GM19455 (cell line): Measurements from ENCODE around the gene MAD1L1.
"Not testable (repeated sequence)": the region's sequence is repeated elsewhere in the genome, so short reads cannot be mapped to it uniquely, and the experiment has no call there.

Source experiments
- ATAC-seq: cut with Tn5 transposase; IDR thresholded peaks from one replicate; pipeline ENCODE4 v1.9.1; 2021; ENCODE audit not compliant: unreplicated experiment

Gene MAD1L1

DNA sequence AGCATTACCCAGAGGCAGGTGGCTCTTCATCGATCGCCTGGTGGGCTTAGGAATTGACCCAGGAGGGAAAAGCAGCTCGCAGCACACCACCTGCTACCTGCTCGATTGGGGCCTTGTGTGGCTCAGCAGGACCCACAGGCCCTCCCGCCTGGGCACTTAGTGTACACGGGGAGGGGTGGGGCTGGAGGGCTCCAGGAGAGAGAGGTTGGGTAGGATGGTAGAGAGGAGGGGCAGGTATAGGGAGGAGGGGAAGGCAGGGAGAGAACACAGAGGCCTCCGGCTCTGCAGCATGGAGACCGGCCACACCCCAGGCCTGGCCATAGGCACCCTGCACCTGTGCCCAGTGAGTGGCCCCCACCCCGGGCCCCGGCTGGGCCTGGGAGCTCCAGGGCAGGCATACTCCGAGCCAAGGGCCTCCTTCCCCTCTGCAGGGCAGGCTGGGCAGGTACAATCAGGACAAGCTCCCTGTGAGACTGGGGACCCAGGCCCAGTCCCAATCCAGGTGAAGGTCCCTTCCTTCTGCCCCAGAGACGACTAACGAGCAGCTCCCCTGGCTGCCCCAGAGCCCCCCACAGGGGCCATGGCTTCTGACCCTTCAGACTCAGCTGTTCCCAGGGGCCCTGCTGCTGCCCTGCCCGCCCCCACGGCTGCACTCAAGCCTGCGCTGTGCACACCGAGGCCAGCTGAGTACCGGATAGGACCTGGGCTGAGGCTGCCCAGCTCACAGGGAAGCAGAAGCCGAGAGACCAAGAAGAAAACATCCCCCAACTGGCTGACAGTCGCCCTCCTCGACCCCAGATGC is 358.0 kb downstream of the MAD1L1 start:
- not testable (repeated sequence) for ATAC-seq

DNA sequence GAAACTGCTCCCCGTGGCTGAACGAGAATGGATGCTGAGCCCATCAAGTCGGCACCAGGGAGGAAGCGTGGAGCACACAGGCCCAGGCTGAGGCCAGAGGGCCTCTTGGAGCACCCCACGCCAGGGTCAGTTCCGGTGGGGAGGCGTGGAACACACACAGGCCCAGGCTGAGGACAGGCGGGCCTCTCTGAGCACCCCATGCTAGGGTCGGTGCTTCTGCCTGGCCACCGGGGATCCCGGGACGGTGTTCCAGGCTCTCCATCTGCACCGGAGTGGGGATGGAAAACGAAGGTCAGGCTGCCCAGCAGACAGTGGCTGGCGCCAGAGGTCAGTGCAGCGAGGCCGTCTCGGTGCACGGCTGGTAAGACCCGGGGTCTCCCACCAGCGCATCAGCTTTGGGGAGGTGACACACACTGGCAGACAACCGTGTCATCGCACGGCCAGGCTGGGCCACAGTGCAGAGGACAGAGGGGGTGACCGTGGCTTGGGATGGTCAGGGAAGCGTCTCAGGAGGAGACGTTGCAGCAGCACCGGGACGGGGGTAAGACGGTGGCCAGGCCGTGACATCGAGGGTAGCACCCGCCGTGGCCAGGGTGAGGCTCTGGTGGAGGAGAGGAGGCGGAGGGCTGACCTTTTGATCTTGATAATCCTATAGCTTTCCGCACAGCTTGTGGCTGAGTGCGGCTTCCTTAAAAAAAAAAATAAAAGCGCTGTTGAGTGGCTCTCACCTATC is 358.7 kb downstream of the MAD1L1 start:
- no peak for ATAC-seq

DNA sequence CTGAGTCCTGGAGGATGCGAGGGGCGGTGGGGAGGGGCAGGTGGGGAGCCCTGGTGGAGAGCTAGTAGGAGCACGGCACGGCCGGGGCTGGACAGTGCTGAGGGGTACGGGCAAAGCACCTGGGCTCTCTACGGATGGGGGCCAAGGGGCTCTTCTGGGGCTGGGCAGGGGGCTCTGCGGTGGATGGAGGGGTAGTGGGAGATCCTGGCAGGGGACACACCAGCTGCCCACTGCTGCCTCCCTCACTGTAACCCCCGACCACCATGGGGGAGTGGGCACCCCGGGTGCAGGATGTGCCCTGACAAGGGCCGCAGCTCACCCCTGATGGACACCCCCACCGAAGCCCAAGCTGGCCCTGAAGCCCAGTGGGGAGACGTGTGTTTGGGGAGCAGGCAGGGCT is 359.3 kb downstream of the MAD1L1 start:
- no peak for ATAC-seq

DNA sequence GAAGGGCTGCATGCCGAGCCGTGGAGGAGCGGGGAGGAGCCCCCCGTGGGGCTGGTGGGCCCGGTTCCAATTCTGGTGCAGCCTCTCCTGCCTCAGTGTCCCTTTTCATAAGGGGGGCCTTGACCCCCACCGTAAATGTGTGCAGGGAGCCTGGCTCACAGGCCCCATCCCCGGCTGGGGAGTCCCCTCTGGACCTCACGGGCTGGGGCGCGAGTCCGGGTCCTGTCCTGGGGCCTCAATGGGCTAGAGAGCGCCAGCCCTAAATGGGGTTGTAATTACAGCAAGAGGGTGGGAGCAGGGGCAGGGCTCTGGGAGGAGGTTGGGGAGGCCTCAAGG is 359.7 kb downstream of the MAD1L1 start:
- no peak for ATAC-seq

DNA sequence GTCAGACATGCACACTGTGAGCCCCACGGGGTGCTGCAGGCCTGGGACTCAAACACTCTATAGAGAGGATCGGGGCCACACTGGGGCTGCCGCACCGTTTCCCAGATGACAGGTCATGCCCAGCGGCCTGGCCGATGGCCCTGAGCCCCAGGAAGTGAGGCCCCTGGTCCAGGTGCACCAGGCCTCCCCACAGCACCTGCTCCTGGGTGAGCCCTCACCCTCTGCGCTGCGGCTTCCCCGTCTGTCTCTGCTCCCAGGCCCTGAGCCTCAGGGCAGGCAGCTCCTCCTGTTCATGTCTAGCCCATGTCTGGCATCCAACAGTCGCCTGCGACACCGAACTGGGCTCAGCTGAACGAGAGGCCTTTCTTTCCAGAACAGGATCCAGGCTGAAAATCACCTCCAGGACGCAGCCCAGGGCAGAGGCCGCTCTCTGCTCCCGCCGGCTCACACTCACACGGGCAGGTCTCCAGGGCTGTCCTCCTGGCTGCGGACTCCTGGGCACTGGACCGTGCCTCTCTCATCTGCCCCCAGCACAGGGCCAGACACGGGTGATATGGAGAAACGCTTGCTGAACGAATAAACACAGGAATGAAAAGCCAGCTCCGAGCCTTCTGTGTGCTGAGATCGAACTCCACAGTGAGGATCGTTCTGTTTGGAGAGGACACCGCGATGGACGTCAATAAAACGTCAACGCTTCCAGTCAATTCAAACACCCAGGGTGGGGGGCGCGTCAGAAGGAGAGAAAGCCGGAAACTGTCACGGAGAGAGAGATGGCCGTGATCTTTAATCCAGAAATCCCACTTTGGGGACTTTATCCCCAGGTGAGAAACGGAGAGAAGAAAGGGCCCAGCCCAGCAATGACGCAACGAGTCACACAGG is 360.3 kb downstream of the MAD1L1 start:
- ATAC-seq = no peak

DNA sequence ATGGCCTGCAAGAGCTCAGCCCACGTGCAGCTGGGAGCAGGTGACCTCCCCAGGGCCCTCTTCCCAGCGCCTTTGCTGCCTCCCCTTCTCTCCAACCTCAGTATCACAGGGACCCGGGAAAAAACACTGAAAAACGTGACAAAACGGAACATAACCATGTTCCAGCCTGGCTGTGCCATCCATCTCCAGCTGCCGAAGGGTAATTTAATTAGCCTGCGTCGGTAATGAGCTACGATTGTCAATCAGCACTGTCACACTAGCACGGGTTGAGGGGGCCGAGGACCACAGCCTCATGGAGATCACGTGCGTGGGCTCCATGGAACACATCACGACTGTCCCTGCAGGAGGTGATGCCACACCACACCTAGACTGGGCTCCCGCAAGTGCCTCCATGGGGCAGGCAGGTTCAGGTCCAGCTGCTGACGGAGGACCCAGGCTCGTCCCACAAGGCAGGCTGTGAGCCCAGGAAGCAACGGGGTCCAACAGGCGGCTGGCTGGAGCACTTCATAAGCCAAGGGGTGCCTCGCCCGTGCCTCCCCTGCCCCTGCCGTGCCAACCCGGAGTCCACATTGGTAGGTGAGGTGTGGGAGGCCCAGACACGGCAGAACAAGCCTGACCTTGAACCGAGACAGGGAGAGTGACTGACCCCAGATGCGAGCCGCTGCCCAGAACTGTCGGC is 363.2 kb downstream of the MAD1L1 start:
- ATAC-seq = no peak

DNA sequence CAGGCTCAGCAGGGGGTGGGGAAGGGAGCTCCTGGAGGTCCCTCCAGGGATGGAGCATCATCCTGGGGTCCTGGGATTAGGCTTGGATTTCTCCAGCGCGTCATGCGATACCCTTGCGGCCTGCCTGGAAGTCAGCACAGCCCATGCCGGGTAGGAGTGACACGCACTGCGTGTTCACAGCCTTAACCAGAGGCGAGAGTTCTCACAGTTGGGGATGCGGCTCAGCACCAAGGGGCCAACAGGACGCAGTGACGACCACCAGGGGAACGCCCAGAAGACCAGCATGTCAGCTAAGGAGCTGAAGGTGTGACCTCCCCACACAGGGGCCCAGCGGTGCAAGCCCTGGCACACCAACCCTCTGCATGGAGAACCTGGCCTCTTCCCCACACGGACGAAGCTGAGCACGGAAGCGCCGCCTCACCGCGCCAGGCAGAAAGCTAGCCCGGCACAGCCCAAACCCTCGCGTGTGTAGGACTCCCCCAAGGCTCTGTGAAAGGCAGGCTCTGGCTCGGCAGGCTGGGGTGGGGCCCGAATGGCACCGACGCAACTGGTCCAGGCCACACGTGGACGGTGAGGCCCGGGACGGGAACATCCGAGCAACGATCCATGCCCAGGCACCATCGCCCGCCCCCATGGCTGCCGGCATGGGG is 364.1 kb downstream of the MAD1L1 start:
- ATAC-seq = no peak

DNA sequence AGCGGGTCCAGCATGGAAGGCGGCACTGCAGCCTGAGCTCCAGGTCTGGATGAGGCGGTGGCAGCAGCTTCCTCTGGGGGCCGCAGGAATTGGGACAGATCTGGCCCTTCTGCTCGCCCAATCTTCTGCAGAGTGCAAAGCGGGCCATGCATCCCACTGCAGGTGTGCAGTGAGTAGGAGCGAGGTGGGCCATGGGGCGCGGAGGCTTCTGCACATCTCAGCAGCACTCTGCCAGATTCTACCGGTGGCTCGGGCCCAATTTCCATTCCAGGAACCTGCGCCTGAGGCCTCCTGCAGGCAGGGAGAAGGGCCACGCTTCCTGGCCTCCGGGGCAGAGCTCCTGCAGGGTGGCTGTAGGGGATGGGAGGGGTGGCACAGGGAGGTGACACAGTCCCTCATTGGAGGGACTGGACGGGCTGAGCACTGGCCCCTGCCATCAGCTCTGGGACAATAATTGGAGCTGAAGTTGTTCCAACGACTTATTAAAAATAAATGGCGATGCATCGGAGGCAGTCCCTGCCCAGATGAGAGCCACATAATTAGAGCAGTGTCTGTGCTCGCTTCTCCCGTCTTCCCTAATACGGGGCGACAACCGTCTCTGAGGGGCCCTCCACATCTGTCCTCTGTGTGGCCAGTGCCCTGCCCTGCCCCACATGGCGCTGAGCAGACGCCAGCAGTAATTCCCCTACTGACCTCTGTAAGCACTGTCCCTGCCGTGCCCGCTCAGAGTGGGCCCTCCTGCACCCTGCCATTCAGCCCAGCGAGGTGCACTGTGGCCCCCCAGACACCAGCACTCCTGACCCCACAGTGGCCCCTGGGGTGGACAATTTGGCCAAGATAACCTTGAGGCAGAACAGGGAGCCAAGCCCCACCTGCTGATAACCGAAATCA is 365.1 kb downstream of the MAD1L1 start:
- ATAC-seq = no peak

DNA sequence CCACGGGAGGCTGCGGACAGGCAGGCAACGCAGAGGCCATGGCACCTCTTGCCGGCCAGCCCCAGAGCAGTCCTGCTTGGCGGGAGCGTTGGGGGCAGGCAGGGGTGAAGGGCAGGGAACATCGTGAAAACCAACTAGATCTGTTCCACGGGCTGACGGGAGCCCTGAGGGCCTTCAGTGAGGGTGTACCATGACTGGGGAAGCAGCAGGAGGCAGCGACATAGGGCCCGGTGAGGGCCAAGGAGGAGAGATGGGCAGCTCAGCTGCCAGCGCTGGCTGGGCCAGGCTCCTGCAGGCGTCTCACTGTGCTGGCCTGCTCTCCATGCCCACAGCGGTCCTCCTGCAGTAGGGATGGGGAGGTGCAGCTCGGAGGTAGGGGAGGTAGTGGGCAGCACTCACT is 366.1 kb downstream of the MAD1L1 start:
- no peak for ATAC-seq

DNA sequence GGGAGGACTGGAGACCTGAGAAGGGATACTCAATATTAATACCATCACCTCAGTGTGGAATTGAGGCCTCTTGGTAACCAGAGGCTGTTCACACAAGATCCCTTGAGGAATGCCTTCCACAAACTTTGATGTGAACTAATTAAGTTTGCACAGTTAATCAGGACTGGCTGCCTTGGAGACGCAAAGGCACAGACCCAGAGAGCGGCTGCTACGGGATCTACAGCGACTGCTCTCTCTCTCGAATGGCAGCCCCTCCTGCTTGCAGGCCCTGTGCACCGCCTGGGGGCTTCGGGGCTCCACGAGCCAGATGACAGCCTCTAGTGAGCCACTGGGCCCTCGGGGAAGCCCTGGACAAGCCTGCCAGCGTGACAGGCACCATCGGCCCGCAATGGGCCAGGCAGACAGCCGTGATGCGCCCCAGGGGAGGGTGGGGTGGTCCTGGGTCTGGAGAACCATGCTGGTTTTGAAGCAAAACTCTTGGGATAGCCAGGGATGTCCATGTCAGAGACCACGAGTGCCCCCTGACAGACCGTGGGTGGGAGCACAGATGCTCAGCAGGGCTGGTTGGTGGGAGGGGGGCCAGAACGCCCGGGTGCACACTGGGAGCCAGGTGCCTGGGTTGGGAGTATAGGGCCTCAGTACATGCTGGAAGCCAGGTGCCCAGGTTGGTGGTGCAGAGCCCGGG is 367.0 kb downstream of the MAD1L1 start:
- no peak for ATAC-seq

DNA sequence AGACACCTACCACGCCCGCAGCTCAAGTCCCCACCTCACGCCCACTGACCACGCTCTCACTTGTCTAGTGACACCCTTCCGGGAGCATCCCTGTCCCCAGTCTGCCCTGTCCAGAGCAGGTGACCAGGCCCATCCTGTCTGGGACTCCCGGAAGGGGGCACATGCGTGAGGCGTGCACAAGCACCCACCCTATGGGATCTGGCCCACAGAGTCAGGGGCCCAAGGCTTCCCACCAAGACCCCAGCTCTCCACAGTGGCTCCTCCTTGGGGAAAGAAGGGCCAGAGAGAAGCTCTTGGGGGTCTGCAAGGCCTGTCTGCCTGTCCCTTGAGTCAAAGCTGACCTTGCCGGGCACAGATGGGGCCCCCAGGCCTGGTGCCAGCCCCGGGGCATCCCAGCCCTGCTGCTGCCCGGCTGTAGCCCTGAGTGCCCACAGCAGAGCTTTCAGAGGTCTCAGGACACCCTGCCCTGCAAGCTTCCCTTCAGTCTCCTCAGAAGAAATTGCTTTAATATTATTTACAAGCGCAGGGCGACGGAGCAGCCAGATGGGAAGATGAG is 367.7 kb downstream of the MAD1L1 start:
- ATAC-seq = no peak

DNA sequence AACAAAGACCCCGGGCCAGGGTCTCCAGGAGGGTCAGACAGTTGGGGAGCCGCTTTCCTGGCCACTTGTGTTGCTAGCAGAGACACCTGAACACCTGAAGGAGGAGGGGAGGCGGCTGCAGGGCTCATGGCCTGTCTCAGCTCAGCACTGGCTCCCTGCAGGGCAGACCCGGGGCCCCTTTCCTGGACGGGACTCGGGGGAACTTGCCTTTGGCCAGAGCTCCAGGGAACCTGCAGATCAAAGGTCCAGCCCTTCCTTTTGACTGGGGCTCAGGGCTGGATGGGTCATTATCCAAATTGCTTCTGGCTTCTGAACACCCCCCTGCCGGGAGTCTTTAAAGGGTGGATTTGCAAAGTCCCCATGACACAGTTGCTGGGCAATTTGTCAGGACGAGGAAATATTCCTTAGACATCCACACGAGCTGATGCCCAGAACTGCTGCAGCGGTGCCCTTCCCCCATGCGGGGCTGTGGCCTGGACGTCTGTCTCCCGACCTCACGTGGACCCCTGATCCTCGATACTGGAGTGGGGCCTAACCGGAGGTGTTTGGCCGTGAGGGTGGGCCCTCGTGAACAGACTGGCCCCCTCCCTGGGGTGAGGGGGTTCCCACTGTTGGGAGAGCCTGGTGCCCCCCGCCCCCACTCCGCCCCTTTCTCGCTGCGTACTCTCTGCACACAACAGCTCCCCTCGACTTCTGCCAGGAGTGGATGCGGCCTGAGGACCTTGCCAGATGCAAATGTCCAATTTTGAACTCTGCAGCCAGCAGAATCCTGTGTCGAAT is 368.4 kb downstream of the MAD1L1 start:
- no peak for ATAC-seq

DNA sequence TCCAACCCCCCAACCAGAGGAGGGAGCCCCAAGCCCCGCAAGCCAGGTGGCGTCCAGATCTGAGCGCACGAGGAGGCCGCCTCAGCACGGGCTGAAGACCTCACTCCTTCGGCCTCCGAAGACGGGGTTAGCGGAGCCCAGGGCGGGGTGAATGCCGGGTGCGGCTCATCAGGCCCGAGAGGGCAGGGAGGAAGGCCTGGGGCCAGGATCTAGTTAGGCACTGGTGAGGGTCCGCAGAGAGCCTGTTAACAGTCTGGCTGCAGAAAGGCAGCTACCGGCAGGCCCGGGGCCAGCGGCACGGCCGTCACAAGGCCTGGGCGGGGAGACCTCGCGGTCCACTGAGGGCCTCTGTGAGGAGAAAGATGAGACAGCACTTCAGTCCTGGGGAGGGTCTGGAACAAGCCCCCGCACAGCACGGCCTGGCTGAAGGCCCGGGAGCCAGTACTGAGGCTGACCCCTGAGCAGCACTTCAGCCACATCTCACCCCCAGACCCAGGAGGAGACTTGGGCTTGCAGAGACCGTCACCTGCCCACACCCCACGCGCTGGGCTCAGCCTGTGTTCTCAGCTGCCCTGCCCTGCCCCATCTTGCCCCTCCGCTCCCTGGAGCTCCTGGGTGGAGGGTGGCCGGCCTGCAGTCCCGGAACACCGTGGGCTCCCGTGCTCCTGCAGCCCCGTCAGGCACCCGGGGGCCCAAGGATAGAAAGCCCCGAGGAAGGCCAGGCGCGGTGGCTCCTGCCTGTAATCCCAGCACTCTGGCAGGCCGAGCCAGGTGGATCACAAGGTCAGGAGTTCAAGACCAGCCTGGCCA is 369.4 kb downstream of the MAD1L1 start:
- ATAC-seq = no peak

DNA sequence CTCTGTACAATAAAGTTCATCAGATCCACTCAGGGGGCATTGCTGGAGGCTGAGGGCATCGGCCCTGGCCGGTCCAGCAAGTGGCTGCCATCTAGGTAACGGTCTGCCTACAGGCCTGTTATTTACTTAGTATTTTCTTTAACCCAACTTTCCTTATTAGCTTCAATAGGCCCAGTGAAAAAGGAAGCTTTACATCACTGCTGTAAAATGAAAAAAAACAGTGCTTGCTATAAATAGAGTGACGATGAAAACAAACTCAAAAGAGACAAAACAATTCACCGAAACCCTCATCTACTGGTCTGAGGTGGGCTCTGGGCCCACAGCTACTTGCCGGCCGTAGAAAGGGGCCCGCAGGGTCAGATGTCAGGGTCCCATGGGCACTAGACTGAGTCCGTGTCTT is 370.2 kb downstream of the MAD1L1 start:
- no peak for ATAC-seq

DNA sequence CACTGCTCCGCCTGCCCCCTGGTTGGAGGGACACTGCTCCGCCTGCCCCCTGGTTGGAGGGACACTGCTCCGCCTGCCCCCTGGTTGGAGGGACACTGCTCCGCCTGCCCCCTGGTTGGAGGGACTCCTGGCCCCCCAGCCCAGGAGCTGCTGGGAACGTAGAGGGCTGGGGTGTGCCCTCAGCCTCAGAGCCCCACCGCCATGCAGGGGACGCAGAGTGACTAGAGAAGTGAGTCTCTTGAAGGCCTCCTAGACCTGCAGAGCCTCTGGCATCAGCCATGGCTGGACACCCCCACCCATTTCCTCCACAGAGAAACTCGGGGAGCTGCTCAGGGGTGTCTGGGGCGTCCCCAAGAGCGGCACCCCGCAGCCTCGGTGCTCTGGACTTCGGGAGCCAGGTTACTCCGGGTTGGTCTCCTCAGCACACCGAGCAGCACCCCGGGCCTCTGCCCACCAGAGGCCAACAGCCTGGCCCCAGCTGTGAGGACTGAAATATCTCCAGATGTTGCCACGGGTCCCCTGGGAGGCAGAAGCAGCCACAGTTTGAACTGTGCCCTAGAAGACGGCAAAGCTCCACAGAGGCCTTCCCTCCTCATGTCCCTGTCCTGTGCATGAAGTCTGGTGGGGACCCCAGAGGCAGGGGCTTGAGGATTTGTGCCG is 370.8 kb downstream of the MAD1L1 start:
- no peak for ATAC-seq
